Dermis lymphatic vessel endothelial cell (primary cell): ENCODE data around the gene PABPC1L. TPM values are rescaled to one million over a fixed set of nuclear protein-coding genes. Genes with fewer than 3 reads are reported as not detected.

Experiments
- total RNA-seq: library from RNA; depleted of rRNA; stranded (reverse); fragments of >200 nt; gene quantifications from 2 replicates; pipeline ENCODE4 v1.2.1, GENCODE V29; 2014

Gene PABPC1L
- total RNA-seq: 1.0 and 1.2 TPM in 2 replicates

GRCh38 chr20:44909872-44910689 lies at the start of gene PABPC1L:
Gene PABPC1L, plus strand, starts transcription at chr20:44910060. Its CDS starts 84 bp downstream, at chr20:44910144.

GRCh38 chr20:44885392-44886265 lies 24.2 kb upstream of the PABPC1L start, which contains the start of gene YWHAB:
Gene YWHAB, plus strand, starts transcription at chr20:44885705. Its CDS starts 15,829 bp downstream, at chr20:44901534.

GRCh38 chr20:44960103-44960852 lies 50.4 kb downstream of the PABPC1L start, which contains the start of gene TOMM34:
Gene TOMM34, minus strand, starts transcription at chr20:44960397. Its CDS starts 64 bp downstream, at chr20:44960333.

GRCh38 chr20:44966030-44966961 lies 56.4 kb downstream of the PABPC1L start, which contains the start of gene STK4:
Gene STK4, plus strand, starts transcription at chr20:44966512. Its CDS starts 57 bp downstream, at chr20:44966569.

Other genes with a start within 250 kb of the PABPC1L start
- gene CCN5, start 194.7 kb upstream of the PABPC1L start, total RNA-seq: under 0.01 TPM in 1 of 2 replicates, not detected in the other
- under 0.01 TPM in 1 of 2 replicates, not detected in the other for gene KCNK15, start 164.2 kb upstream of the PABPC1L start, total RNA-seq
- not detected in 2 replicates for gene RIMS4, start 99.5 kb upstream of the PABPC1L start, total RNA-seq
- 95.7 and 136 TPM in 2 replicates for gene YWHAB, start 24.4 kb upstream of the PABPC1L start, total RNA-seq
- 9.9 and 18.7 TPM in 2 replicates for gene TOMM34, start 50.3 kb downstream of the PABPC1L start, total RNA-seq
- 14.6 and 20.5 TPM in 2 replicates for gene STK4, start 56.5 kb downstream of the PABPC1L start, total RNA-seq
- 0.09 and 0.11 TPM in 2 replicates for gene KCNS1, start 191.1 kb downstream of the PABPC1L start, total RNA-seq
- gene WFDC5, start 205.1 kb downstream of the PABPC1L start, total RNA-seq: not detected in 2 replicates
- not detected in 2 replicates for gene WFDC12, start 214.4 kb downstream of the PABPC1L start, total RNA-seq